GM12875 (cell line): ENCODE results near the gene KAZALD1.
A peak's percentile ranks its signal among the peaks of the same experiment; 100 is the strongest.

Experiments
- H3K4me3 ChIP-seq: one replicate; pipeline ENCODE4 v1.5.1; 2011; ENCODE audit warnings: low read depth, low read length, control low read depth
- TF ChIP-seq, protein P1 (sequence below): IDR thresholded peaks from 2 replicates; pipeline ENCODE4 v1.5.1; 2011; ENCODE audit warnings: low read depth, mild to moderate bottlenecking, control low read depth, inconsistent platforms, low read length, moderate library complexity, borderline replicate concordance; ENCODE audit not compliant: insufficient read depth

The KAZALD1 gene

DNA sequence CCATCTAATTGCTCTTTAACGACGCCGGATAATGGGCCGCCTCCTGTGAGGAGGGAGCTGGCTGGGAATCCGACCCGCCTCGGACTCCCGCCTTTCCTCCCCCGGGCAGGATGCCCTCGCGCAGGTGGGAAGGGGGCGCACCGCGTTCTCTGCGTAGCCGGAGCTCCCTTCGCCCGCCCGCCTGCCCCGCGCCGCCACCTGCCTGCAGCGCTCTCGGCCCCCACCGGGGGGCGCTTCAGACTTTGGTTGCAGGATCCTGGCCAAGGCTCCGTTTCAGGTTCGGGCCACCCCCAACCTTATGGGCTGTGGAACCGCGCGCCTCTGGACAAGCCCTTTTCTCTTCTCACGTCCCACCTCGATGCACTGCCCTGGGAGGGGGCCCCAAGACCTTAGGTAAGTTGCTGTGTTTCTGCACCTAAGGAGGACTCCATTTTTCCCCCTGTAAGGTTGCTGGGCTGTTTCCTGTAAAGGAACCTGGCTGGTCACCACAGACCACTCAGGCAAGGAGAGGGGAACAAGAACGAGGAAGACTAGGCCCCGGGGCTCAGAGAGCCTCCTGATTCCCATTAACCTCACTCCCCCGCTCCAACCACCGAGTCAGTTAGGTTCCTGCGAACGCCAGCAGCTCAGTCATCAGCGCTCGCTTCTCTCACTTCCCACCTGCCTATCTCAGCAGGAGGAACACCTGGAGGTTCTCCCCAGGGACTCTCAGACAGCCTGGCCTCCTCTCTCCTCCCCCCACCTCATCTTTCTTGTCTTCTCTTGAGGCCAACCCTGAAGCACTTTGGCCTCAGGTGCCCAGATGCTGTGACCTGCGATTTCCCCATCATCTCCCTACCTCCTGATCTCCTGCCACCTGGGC lies 11.3 kb upstream of the KAZALD1 start:
- peak overlapping the region; percentile 1 for H3K4me3 ChIP-seq
- TF ChIP-seq, protein P1, sequence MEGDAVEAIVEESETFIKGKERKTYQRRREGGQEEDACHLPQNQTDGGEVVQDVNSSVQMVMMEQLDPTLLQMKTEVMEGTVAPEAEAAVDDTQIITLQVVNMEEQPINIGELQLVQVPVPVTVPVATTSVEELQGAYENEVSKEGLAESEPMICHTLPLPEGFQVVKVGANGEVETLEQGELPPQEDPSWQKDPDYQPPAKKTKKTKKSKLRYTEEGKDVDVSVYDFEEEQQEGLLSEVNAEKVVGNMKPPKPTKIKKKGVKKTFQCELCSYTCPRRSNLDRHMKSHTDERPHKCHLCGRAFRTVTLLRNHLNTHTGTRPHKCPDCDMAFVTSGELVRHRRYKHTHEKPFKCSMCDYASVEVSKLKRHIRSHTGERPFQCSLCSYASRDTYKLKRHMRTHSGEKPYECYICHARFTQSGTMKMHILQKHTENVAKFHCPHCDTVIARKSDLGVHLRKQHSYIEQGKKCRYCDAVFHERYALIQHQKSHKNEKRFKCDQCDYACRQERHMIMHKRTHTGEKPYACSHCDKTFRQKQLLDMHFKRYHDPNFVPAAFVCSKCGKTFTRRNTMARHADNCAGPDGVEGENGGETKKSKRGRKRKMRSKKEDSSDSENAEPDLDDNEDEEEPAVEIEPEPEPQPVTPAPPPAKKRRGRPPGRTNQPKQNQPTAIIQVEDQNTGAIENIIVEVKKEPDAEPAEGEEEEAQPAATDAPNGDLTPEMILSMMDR: peak; percentile 95

- H3K4me3 ChIP-seq: no peak overlapping the region
Observed at GRCh38 chr10:101052285-101052684, 9.5 kb upstream of the KAZALD1 start.

DNA sequence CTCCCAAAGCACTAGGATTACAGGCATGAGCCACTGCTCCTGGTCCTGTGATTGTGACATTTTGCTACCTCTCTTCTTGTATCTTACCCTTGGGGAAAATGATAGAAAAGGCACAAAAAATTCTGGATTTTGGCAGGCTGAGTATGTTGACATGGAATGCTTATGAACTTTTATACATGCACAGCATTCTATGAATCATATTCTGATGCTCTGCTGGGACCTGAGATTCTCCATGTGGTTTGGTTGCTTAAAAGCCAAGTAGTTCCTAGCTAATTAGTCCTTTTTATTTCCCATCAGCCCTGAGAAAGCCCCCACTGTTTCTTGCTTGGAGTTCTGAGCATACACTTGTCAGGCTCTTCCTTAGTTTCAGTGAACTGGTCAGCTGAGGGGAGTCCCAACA lies 8.3 kb upstream of the KAZALD1 start:
- no peak overlapping the region for H3K4me3 ChIP-seq
- TF ChIP-seq, protein P1: no peak

More at GRCh38 chr10:101052285-101052684, 9.5 kb upstream of the KAZALD1 start:
- TF ChIP-seq, protein P1: no peak

- TF ChIP-seq, protein P1: no peak
- no peak overlapping the region for H3K4me3 ChIP-seq
Observed at GRCh38 chr10:101054351-101054750, 7.4 kb upstream of the KAZALD1 start.

DNA sequence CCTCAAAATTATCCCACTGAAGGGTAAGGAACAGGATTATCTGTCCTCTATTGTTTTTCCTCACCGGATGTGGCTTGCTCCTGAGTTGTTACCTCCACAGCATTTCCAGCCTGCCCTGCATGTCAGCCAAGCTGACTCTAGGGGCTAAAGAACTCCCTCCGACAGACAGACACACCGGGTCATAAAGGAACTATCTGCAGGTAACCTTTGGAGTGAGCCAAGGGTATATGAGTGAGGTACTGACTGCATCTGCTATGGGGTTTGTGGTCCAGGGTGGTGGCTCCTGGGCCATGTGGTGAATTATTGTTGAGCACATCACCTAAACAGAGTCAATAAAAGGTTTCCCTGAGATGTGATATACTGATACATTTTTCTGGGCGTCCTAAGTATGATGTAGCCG lies 6.9 kb upstream of the KAZALD1 start:
- H3K4me3 ChIP-seq: no peak overlapping the region
- TF ChIP-seq, protein P1: no peak

- TF ChIP-seq, protein P1: peak; percentile 44; the same call in 1 of the 2 replicates
- no peak overlapping the region for H3K4me3 ChIP-seq
Observed at GRCh38 chr10:101055411-101055810, 6.4 kb upstream of the KAZALD1 start.

DNA sequence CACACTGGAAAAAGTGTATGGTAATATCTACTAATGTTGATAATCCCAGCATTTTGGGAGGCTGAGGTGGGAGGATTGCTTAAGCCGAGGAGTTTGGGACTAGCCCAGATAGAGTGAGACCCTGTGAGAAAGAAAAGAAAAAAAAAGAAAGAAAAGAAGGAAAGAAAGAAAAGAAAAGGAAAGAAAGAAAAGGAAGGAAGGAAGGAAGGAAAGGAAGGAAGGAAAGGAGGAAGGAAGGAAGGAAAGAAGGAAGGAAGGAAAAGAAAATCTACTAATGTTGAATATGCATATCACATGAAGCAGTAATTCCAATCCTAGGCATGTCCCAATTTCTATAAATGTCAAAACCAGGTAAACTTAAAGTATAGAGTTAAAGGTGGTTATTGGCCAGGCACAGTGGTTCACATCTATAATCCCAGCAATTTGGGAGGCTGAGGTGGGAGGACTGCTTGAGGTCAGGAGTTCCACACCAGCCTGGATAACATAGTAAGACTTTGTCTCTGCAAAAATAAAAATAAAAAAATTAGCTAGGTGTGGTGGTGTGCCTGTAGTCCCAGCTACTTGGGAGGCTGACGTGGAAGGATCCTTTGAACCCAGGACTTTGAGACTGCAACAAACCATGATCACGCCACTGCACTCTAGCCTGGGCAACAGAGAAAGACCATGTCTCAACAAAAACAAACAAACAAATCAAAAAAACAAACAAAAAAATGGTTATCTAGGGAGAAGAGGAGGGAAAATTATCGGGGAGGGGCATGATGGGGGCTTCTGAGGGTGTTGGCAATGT lies 5.2 kb upstream of the KAZALD1 start:
- no peak overlapping the region for H3K4me3 ChIP-seq
- TF ChIP-seq, protein P1: no peak
